VCaP (cell line): ENCODE measurements around the gene TM9SF1.
A peak's percentile ranks its signal among the peaks of the same experiment; 100 is the strongest.

Experiments used
- H3K27ac ChIP-seq: fragments of 450-650 bp; 2 replicates; pipeline ENCODE4 v1.5.1; 2017
- TF ChIP-seq, protein P1 (sequence below): fragments of 450-650 bp; conservative IDR thresholded peaks from 2 replicates; pipeline ENCODE4 v1.5.1; 2017; ENCODE audit warnings: mild to moderate bottlenecking, moderate library complexity

The TM9SF1 gene, protein sequence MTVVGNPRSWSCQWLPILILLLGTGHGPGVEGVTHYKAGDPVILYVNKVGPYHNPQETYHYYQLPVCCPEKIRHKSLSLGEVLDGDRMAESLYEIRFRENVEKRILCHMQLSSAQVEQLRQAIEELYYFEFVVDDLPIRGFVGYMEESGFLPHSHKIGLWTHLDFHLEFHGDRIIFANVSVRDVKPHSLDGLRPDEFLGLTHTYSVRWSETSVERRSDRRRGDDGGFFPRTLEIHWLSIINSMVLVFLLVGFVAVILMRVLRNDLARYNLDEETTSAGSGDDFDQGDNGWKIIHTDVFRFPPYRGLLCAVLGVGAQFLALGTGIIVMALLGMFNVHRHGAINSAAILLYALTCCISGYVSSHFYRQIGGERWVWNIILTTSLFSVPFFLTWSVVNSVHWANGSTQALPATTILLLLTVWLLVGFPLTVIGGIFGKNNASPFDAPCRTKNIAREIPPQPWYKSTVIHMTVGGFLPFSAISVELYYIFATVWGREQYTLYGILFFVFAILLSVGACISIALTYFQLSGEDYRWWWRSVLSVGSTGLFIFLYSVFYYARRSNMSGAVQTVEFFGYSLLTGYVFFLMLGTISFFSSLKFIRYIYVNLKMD

DNA sequence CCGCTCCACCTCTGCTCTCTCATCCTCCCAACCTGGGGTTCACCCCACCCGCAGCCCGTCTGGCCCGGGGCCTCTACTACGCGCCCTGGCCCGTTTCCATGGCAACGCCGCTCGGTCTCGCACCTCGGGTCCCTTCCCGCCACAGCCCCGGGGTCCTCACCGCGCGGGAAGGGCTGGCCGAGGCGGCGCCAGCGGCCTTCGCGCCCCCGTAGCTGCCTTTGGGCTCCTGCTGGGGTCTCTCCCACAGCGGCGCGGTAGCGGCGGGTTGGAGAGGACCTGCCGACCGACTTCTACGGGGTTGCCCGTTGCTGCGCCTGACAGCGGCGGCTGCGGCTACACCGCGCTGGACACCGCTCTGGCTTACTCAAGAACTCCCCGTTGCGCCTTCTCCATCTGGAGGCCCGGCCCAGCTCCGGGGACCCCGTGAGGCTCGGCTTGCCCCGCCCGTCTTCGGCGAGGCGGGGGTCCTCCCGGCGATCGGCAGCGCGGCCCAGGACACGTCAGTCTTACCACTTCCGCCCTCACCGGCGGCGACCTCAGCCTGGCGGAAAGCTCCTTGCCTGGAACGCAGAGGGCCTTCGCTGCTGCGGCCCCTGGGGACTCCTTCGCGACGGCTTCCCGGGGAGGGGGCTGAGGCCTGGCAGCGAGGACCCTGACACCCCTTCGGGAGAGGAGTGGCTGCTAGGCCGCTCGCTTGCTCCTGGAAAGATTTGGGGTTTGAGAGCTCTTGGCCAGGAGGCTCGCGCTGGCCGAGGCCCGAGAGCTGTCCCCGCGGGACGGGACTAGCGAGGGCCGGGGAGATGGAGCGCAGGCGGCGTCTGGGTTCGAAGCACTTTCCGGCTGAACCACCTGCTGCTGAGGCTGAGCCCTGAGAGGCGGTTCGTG, at the start of gene TM9SF1:
TM9SF1 (minus strand) TSS at position 256 of the 885 bp plus-strand sequence. CDS start 422 bp downstream, outside the sequence.
- TF ChIP-seq, protein P1, sequence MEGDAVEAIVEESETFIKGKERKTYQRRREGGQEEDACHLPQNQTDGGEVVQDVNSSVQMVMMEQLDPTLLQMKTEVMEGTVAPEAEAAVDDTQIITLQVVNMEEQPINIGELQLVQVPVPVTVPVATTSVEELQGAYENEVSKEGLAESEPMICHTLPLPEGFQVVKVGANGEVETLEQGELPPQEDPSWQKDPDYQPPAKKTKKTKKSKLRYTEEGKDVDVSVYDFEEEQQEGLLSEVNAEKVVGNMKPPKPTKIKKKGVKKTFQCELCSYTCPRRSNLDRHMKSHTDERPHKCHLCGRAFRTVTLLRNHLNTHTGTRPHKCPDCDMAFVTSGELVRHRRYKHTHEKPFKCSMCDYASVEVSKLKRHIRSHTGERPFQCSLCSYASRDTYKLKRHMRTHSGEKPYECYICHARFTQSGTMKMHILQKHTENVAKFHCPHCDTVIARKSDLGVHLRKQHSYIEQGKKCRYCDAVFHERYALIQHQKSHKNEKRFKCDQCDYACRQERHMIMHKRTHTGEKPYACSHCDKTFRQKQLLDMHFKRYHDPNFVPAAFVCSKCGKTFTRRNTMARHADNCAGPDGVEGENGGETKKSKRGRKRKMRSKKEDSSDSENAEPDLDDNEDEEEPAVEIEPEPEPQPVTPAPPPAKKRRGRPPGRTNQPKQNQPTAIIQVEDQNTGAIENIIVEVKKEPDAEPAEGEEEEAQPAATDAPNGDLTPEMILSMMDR = no peak
- H3K27ac ChIP-seq = peak within 1 kb of the TSS; percentile 96

DNA sequence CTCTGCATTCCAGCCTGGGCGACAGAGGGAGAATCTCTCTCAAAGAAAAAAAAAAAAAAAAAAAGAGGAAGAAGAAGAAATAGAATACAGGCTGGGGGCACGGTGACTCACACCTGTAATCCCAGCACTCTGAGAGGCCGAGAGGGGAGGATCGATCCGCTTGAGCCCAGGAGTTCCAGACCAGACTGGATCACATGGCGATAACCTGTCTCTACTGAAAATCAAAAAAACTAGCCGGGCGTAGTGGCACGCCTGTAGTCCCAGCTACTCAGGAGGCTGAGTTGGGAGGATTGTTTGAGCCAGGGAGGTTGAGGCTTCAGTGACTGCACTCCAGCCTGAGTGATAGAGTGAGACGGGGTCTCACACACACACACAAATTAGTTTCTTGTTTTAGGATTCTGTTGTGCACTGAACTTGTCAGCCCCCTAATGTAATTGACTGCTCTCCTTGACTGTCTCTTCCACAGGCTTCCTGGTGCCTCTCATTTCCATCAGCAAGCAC, 48.1 kb upstream of the TM9SF1 start:
- TF ChIP-seq, protein P1 = no peak
- H3K27ac ChIP-seq = peak overlapping the region; percentile 93

DNA sequence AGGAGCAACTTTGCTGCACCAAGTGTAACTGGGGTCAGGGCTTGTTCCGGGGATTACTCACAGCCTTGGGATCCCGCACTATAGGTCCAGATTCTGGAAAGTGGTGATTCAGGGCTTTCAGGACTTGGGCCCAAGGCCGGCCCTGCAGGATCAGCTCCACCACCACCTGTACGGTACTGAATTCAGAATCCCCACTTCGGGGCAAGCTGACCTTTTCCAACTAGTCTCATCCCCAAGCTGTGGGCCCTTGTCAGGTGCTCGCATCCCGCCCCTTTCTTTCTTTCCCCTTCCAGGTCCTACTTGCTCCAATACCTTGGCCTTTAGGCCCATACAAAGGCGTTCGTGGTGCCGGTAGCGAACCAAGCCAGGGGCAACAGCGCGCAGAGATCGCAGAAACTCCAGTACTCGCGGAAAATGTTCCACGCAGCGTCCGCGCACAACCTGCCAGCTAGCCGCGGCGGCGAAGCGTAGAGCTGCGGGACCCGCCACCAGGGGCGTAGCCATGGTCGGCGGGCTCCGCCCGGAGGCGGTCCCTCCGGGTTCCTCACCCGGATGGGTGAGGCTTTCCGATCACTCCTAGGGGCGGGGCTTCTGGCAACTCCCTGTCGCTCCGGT, 46.7 kb upstream of the TM9SF1 start:
- H3K27ac ChIP-seq = peak overlapping the region; percentile 93
- TF ChIP-seq, protein P1 = peak; percentile 21

DNA sequence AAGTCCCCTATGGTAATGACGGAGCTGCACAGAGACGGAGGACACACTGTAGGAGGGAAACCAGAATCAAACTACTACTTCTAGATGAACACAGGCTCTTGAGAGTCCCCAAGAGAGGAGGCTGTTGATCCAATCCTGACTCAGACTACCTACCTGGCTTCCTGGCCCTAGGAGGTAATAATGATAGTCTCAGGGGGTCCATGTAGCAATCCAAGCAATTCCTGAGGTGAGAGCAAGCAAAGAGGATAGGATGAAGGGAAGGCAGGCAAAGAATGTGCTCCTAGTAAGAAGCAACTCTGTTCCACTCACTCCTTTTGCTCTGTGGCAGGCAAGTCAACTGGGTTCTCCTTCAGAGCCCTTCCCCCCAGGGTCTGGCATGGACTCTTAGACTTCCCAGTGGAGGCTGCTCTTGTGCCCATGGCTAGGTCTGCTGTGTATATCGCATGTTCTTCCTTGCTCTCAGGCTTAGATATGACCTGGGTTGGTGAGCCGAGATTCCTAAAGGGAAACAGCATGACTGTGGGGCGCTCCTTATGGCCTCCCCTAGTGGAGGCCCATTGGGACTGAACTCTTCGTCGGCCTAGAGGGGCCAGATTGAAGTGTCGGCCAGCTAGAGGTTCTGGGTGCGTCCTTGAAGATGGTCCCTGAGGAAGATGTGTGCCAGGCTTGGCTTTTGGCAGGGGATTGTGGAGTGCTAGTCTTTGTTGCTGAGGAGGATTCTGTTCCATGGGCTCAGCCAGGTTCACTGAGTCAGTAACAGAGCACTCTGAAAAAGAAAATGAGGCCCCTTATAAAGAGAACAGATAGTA, 45.1 kb upstream of the TM9SF1 start:
- no peak overlapping the region for H3K27ac ChIP-seq
- TF ChIP-seq, protein P1 = no peak

DNA sequence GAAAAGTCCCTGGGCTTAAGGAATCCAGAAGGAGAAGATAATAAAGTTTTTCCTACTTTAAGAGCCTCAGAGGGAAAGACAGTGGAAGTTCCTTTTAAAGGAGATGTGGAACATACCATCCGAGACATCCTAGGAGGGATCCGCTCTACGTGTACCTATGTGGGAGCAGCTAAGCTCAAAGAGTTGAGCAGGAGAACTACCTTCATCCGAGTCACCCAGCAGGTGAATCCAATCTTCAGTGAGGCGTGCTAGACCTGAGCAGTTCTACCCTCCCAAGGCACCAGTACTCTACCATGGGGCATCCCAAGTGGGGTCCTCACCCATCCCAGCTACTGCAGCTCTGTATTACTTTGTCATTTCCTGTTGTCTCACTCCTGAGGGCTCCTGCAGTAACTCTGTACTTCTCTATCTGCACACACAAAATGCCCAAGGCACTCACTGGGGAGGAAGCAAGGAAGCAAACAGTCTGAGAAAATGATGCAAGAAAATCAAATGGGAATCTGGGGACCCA, 43.3 kb upstream of the TM9SF1 start:
- no peak overlapping the region for H3K27ac ChIP-seq
- TF ChIP-seq, protein P1 = no peak

DNA sequence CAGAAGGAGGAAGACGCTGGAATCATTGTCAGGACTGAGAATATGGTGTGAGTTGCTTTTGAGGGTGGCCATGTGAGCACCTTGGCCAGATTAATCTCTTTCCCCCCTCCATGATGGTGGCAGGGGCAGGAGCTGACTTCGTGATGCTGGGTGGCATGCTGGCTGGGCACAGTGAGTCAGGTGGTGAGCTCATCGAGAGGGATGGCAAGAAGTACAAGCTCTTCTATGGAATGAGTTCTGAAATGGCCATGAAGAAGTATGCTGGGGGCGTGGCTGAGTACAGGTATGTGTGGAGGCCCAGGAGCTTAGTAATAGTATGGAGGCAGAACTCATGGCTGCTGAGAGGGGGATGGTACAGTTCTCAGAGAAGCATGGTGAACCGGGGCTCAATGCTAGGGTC, 42.9 kb upstream of the TM9SF1 start:
- TF ChIP-seq, protein P1 = no peak
- no peak overlapping the region for H3K27ac ChIP-seq
